Subcutaneous adipose tissue (tissue), 4 donors: ENCODE results near the gene ALKBH5. TPM values are rescaled to one million over a fixed set of nuclear protein-coding genes. Genes with fewer than 3 reads are reported as not detected.

Experiments used
- CTCF ChIP-seq: fragments of 450-650 bp; IDR thresholded peaks from one replicate; pipeline ENCODE4 v1.5.1; 2016; ENCODE audit warnings: low read depth, mild to moderate bottlenecking, control low read depth, antibody characterized with exemption, moderate library complexity
- total RNA-seq, 4 donors: library from RNA; depleted of rRNA; stranded (reverse); fragments of >200 nt; gene quantifications; one replicate each; pipeline ENCODE4 v1.1.0, GENCODE V29; 2016

The ALKBH5 gene
- total RNA-seq, 4 donors from 2014 or later, result 57.5 to 69.6 (median 67.5) TPM

- no peak for TF ChIP-seq CTCF
These were observed 54.7 kb downstream of the ALKBH5 start for GRCh38 chr17:18238299-18238698.

- TF ChIP-seq CTCF, result no peak
These were observed 56.8 kb downstream of the ALKBH5 start for GRCh38 chr17:18240449-18240848.

- TF ChIP-seq CTCF, result no peak
These were observed 57.7 kb downstream of the ALKBH5 start for GRCh38 chr17:18241229-18241871.

GRCh38 chr17:18245038-18245776 is 61.6 kb downstream of the ALKBH5 start:
- TF ChIP-seq CTCF, result no peak

GRCh38 chr17:18246109-18246725 is 62.6 kb downstream of the ALKBH5 start:
- TF ChIP-seq CTCF, result no peak

- TF ChIP-seq CTCF, result no peak
These were observed 63.4 kb downstream of the ALKBH5 start for GRCh38 chr17:18246880-18247612.

GRCh38 chr17:18247613-18248001 is 64.0 kb downstream of the ALKBH5 start:
- no peak for TF ChIP-seq CTCF
